ENCODE measurements around the gene CYLC2.

CYLC2 gene, protein sequence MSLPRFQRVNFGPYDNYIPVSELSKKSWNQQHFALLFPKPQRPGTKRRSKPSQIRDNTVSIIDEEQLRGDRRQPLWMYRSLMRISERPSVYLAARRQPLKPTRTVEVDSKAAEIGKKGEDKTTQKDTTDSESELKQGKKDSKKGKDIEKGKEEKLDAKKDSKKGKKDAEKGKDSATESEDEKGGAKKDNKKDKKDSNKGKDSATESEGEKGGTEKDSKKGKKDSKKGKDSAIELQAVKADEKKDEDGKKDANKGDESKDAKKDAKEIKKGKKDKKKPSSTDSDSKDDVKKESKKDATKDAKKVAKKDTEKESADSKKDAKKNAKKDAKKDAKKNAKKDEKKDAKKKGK

DNA sequence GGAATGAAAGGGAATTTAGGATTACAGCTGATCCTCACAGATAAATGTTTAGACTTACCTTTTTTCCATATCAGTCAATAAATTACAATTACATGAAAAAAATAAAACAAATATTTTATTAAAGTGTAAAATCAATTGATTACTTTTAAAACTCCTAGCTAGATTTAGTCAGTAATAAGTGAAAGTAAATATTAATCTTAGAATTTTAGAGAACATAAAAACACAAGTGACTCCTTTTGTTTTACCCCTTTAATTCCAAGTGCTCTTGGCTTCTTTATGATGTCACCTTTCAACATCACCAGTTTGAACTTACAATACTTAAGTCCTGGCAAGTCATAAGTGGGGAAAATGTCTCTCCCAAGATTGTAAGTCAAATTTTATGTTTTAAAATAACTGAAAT, at the start of gene CYLC2:
Gene CYLC2, plus strand, starts transcription at position 301 of the 400 bp plus-strand sequence. Its CDS starts 48 bp downstream, at position 349.
- no peak for DNase-seq

DNA sequence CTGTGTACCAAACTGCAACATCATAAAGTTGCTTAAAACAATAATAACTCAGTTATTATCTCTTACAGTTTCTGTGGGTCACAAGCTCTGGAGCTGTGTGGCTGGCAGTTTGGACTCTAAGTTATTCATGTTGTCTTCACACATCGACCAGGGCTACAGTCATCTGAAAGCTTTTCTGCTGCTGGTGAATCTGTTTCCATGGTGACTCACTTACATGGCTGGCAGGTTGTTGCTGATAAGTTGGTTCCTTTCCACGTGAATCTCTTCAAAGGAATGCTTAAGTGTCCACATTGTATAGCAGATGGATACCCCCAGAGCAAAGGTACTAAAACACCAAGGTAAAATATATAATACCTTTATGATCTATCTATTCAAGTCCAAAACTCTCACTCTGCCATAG, 44.8 kb upstream of the CYLC2 start:
- no peak for DNase-seq

DNA sequence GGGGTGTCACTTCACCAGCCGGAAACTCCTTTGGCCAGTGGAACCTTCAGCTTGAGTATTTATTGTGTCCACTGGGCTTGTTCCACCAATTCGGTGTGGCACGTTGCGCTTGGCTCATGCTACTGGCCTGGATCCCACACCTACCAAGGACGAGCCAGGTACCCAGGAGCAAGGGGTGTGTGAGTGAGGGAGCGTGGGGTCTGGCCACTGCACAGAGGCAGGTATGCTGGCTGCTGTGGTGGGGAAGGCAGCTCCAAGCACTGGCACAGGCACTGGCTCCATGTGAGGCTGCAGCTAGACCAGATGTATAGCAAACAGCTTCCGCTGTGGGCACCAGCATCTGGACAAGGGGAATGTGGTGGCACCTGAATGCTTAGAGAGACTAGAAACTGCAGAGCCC, 28.1 kb upstream of the CYLC2 start:
- no peak for DNase-seq

DNA sequence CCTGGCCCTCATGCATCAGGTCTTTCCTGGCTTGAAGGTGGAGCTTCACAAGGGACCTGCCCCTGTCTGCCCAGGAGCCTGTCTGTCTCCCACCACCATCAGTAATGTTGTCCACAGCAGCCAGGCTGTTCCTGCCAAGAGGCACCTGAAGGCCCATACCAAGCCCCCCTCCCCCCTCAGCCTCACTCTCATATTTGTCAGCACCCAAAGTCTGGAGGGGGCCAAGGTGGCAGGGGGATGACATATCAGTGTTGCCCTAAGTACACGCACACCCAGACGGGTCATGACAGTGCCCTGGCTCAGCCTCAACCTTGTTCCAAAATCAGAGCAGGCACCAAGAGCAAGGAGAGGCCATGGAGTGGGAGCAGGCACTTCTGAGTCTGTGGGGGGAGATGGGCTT, 27.2 kb upstream of the CYLC2 start:
- no peak for DNase-seq

DNA sequence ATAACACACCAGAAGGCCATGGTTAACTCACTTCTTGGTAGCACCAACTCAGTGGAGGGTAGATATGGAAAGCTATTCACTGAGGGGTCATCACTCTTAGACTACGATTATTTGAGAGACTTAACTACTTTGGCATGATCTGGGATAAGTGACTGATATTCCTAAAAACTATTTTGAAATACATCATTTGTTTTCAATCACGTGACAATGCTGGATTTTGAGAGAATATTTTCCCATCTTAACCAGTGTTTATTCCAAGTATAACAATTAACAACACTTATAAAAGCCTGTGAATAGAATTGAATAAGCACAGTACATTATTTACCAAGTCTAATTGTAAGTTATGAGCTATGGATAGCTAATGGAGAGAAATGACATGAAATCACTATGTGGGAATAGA, 22.4 kb upstream of the CYLC2 start:
- DNase-seq: no peak

DNA sequence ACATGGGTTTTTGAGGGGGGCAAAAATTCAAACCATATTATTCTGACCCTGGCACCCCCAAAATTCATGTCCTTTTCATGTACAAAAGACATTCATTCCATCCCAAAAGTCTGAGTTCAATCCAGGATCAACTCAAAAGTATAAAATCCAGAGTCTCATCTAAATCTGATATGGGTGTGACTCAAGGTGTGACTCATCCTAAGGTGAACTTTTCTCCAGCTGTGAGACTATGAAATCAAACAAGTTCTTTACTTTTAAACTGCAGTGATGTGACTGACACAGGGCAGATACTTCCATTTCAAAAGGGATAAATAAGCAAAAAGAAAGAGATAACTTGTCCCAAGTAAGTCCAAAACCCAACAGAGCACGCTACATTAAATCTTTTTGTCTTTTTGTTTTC, 20.6 kb upstream of the CYLC2 start:
- DNase-seq: no peak

DNA sequence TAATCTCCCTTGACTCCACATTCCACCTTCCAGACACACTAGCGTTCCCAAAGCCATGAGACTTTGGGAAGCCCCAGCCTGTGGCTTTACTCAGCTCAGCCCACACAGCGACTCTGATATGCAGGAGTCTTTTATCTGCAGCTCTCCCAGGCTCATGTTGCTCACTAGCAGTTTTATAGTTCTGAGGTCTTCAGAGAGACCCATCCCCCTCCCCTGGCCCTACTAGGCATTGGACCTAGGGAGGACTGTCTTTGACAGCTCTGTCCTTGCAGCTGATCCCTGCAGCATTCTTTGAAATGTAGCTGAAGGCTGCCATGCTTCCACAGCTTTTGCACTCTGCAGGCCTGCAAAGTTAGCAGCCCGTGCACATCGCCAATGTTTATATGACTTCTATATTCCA, 19.9 kb upstream of the CYLC2 start:
- no peak for DNase-seq

DNA sequence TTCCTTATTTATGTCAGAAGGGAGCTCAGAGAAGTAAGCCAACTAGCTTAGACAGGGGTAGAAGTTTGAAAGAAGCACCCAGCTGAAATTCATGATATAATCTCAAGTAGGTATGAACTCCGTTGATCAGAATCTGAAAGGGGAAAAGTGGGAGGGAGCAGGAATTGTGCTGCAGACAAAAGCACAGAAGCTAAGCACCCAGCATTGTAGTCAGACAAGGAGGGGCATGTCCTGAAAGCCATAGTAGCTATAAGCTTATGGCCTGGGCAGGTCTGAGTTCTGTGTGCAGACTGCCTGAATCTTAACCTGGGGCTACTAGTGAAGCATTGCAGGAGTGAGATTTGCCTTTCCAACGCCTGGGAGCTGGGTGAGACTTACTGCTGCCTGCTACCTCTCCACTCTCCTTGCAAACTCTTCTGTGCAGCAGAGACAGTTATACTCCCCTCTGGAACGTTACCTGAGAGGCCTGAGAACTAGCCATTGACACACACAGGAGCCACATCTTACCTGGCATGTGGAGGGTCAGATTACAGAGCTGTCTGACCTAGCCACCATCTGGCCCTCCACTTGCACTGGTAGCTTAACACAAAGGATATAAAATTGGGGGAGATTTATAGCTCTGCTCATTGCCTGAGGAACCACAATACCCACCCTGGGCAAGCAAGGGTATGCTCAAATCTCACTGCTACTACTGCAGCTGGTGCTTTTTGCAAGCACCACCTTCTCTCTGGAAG, 9.8 kb upstream of the CYLC2 start:
- no peak for DNase-seq

DNA sequence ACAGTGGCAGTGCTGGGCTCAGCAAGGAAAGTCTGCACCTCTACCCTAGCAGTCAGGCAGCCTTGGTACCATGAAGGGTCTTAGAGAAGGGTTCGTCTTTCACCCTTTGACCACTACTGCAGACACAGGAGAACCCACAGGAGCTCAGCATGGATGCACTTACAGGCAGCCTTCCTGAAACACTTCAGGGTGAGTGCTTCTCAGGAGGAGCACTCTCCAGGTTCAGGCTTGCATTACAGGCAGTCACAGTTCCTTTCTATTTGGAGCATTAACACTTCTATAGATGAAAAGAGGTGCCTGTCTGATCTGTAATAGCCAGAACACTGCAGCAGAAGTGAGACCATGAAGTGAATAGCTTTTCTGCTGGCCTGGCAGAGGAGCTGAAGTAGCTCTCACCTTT, 8.7 kb upstream of the CYLC2 start:
- no peak for DNase-seq

DNA sequence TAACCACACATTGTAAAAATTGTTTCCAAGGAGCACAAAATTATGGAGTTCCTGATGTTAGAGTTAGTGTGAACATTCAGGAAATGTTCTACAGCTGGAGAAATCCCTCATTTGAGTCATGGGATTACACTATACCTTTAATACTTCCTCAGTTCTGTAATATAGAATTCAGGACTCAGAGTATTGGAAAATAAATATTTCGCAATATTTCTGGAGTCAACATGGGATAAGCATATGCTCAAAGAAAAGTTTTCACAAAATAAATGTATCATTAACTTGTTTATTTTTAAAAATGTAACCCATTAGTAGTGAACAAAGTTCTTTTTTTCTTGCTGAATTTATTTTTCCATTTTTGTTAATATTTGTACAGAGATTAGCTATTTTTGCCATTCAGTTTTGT, 8.6 kb downstream of the CYLC2 start:
- DNase-seq: no peak

DNA sequence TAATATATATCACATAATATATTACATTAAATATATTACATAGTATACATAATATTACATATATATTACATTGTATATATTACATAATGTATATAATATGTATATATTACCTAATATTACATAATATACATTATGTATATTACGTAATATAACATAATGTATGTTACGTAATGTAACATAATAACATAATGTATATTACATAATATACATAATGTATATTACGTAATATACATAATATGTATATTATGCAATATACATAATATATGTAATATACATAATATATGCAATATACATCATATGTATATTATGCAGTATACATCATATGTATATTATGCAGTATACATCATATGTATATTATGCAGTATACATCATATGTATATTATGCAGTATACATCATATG, 19.1 kb downstream of the CYLC2 start:
- DNase-seq: no peak

DNA sequence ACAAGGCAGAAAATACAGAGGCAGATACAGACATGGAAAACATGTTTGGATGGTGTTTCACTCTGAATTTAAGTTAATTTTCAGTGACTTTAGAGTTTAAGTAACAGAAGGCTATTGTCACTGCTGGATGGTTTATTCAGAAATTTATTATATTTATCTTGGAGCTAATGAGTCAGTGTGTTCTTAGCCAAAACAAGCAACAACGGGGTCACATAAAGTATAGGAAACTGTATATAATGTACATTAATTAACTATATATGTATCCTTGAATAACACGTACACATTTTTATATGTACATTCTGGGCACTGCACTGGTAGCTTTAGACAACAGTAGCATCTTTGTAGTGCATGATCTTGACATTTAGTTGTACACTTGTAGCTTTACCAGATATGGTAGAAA, 30.7 kb downstream of the CYLC2 start:
- no peak for DNase-seq

DNA sequence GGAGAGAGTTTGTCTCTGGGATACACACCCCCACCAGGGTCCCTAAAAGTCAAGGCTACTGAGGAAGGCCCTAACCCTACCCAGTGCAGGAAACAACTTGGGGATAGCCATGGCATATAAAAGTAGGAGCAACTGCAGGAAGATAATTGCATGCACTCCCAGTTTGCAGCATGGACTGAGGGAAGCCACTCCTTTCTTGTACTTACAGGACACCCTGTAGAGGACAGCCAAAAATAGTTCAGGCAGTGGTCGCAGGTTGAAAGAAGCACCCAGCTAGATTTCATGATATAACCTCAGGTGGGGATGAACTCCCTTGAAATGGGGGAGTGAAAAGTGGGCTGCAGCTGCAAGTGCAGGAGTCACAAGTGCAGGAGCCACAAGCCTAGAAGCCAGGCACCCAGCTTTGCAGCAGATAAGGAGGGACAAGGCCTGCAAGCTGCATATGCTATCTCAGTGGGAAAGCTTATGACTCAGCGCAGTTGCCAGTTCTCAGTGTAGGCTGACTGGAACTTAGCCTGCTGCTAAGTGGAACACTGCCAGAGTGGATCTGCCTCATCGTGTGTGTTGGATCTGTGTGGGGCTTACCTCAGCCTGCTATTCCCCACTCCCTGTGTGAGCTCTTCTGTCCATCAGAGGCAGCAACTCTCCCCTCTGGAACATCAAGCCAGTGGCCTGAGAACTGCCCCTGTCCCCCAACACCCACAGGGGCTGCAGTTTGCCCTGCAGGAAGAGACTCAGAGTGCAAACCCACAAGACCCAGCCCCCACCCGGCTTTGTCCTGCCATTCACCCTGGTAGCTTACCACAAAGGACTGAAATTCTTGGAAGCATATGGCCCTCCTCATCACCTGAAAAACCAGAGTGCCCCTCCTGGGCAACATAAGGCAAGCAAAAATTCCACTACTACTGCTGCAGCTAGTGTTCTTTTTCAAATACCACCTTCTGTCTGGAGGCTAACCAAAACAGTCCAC, 42.7 kb downstream of the CYLC2 start:
- DNase-seq: peak; percentile 25

DNA sequence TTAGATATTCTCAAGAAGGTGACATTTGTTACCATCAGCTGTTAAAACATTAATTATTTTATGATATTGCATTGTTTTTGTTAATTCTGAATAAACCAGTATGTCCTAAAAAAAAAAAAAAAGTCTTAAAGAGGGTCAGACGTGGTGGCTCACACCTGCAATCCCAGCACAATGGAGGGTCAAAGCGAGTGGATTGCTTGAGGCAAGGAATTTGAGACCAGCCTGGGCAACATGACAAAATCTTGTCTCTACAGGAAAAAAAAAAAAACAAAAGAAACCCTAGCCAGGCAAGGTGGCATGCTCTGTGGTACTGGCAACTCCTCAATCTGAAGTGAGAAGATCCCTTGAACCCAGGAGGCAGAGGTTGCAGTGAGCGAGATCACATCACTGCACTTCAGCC, 46.8 kb downstream of the CYLC2 start:
- no peak for DNase-seq
